HepG2 (cell line): Measurements from ENCODE around the gene ABCC1.

Source experiments
- ATF3 ChIP-seq: sonication (generic); formaldehyde crosslinking; IDR thresholded peaks from 2 replicates; pipeline ENCODE4 v1.4.0; 2020; ENCODE audit warnings: missing genetic modification reagents
- CTCF ChIP-seq: sonication (generic); formaldehyde crosslinking; IDR thresholded peaks from 2 replicates; pipeline ENCODE4 v1.5.0; 2020; ENCODE audit warnings: mild to moderate bottlenecking, missing genetic modification reagents, moderate library complexity
- MYNN ChIP-seq: sonication (generic); formaldehyde crosslinking; IDR thresholded peaks from 2 replicates; pipeline ENCODE4 v1.4.0; 2020; ENCODE audit warnings: mild to moderate bottlenecking, low read depth, missing genetic modification reagents
- SOX5 ChIP-seq: IDR thresholded peaks from 2 replicates; pipeline ENCODE4 v1.6.1; 2016; ENCODE audit warnings: borderline replicate concordance
- ZBTB2 ChIP-seq: sonication (generic); formaldehyde crosslinking; IDR thresholded peaks from 2 replicates; pipeline ENCODE4 v1.8.0; 2022; ENCODE audit warnings: low read depth, missing genetic modification reagents
- TF ChIP-seq, protein P1 (sequence below): IDR thresholded peaks from 2 replicates; pipeline ENCODE4 v1.6.1; 2016

GRCh38 chr16:16190546-16190945 lies 241.1 kb downstream of the ABCC1 start:
- TF ChIP-seq MYNN (CRISPR knock-in tag) (no peak), SOX5 (CRISPR knock-in tag) (no peak), ATF3 (CRISPR knock-in tag) (no peak), ZBTB2 (no peak), CTCF (CRISPR knock-in tag) (no peak)
- TF ChIP-seq, protein P1, sequence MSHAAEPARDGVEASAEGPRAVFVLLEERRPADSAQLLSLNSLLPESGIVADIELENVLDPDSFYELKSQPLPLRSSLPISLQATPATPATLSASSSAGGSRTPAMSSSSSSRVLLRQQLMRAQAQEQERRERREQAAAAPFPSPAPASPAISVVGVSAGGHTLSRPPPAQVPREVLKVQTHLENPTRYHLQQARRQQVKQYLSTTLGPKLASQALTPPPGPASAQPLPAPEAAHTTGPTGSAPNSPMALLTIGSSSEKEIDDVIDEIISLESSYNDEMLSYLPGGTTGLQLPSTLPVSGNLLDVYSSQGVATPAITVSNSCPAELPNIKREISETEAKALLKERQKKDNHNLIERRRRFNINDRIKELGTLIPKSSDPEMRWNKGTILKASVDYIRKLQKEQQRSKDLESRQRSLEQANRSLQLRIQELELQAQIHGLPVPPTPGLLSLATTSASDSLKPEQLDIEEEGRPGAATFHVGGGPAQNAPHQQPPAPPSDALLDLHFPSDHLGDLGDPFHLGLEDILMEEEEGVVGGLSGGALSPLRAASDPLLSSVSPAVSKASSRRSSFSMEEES (CRISPR knock-in tag), result no peak
